GM23248 (cell line): ENCODE data around the gene CNTN4. TPM values are rescaled to one million over a fixed set of nuclear protein-coding genes. Genes with fewer than 3 reads are reported as not detected.

Experiments
- DNase-seq: peaks from one replicate; pipeline ENCODE4 v3.0.0-alpha.2; 2015
- H2AFZ ChIP-seq: fragments of 200-600 bp; sonication (generic); 2 replicates; pipeline ENCODE4 v1.6.1; 2016; ENCODE audit warnings: antibody characterized with exemption
- H3F3A ChIP-seq: fragments of 200-600 bp; sonication (generic); 2 replicates; pipeline ENCODE4 v1.6.1; 2016; ENCODE audit warnings: mild to moderate bottlenecking, antibody characterized with exemption, mixed run types; ENCODE audit not compliant: insufficient read depth
- H3K27ac ChIP-seq: fragments of 200-600 bp; sonication (generic); 2 replicates; pipeline ENCODE4 v1.5.1; 2016; ENCODE audit warnings: mild to moderate bottlenecking
- H3K27me3 ChIP-seq: fragments of 200-600 bp; sonication (generic); replicated peaks from 2 replicates; pipeline ENCODE4 v1.6.1; 2016; ENCODE audit warnings: mild to moderate bottlenecking; ENCODE audit not compliant: insufficient read depth
- H3K36me3 ChIP-seq: fragments of 200-600 bp; sonication (generic); 2 replicates; pipeline ENCODE4 v1.6.1; 2016; ENCODE audit warnings: low read depth, mild to moderate bottlenecking
- H3K4me1 ChIP-seq: fragments of 200-600 bp; sonication (generic); 2 replicates; pipeline ENCODE4 v1.6.1; 2016; ENCODE audit warnings: mild to moderate bottlenecking; ENCODE audit not compliant: insufficient read depth
- H3K4me2 ChIP-seq: fragments of 200-600 bp; sonication (generic); one replicate; pipeline ENCODE4 v1.6.1; 2016; ENCODE audit warnings: mild to moderate bottlenecking; ENCODE audit not compliant: unreplicated experiment
- H3K4me3 ChIP-seq: fragments of 200-600 bp; sonication (generic); 2 replicates; pipeline ENCODE4 v1.5.1; 2016; ENCODE audit warnings: mild to moderate bottlenecking
- H3K79me2 ChIP-seq: fragments of 200-600 bp; sonication (generic); 2 replicates; pipeline ENCODE4 v1.6.1; 2016; ENCODE audit warnings: mild to moderate bottlenecking; ENCODE audit not compliant: insufficient read depth
- H3K9ac ChIP-seq: fragments of 200-600 bp; sonication (generic); 2 replicates; pipeline ENCODE4 v1.6.1; 2016; ENCODE audit warnings: mild to moderate bottlenecking
- H3K9me2 ChIP-seq: fragments of 200-600 bp; sonication (generic); 2 replicates; pipeline ENCODE4 v1.6.1; 2016; ENCODE audit warnings: mixed run types, mild to moderate bottlenecking, moderate library complexity; ENCODE audit not compliant: insufficient read depth
- H3K9me3 ChIP-seq: fragments of 200-600 bp; sonication (generic); one replicate; pipeline ENCODE4 v1.6.1; 2017; ENCODE audit warnings: low read depth
- H4K20me1 ChIP-seq: fragments of 200-600 bp; sonication (generic); 2 replicates; pipeline ENCODE4 v1.6.0; 2016; ENCODE audit not compliant: insufficient read depth
- EZH2 ChIP-seq: fragments of 200-600 bp; sonication (generic); IDR thresholded peaks from 2 replicates; pipeline ENCODE4 v1.6.1; 2018; ENCODE audit warnings: antibody characterized with exemption, mild to moderate bottlenecking; ENCODE audit not compliant: insufficient read depth, poor library complexity, severe bottlenecking
- EZH2phosphoT487 ChIP-seq: fragments of 200-600 bp; sonication (generic); IDR thresholded peaks from 2 replicates; pipeline ENCODE4 v1.6.1; 2018; ENCODE audit warnings: antibody characterized with exemption, moderate library complexity, mild to moderate bottlenecking, low read depth; ENCODE audit not compliant: insufficient read depth
- WGBS, 2 experiments: methylation state at CpG; one replicate each; pipeline ENCODE4 v1.1.6; 2015 to 2017; ENCODE audit warnings: low lambda C conversion rate in 2 of 2, low coverage in 1 of 2; ENCODE audit errors: missing lambda C conversion rate in 2 of 2; 5-methylcytosine and 5-hydroxymethylcytosine counted together
- in situ Hi-C: fragments of 300-500 bp; cut with MboI; formaldehyde crosslinking; loops from 2 replicates; pipeline ENCODE4 v1.15.0; 2020
- polyA plus RNA-seq: library from polyadenylated mRNA; unstranded; fragments of >200 nt; fragmentation: Nextera tagmentation; extraction: Ambion mirVana; gene quantifications from 2 replicates; pipeline ENCODE4 v1.2.1, GENCODE V29; 2016
- total RNA-seq: library from RNA; depleted of rRNA; stranded (reverse); fragments of >200 nt; shearing (Covaris generic); gene quantifications from 2 replicates; pipeline ENCODE4 v1.2.3, GENCODE V29; 2014

The CNTN4 gene
- total and polyA plus RNA-seq, 2 experiments from 2014 or later = not detected

GRCh38 chr3:2568156-2568555 lies 469.5 kb downstream of the CNTN4 start:
- H3F3A ChIP-seq = no peaks in the 10 kb centered on the region
- no peak for DNase-seq
- H3K4me3 ChIP-seq = no peak overlapping the region
- no peaks in the 10 kb centered on the region for H3K9me3 ChIP-seq
- no peaks in the 10 kb centered on the region for H3K36me3 ChIP-seq
- no peaks in the 10 kb centered on the region for H3K4me1 ChIP-seq
- TF ChIP-seq EZH2phosphoT487 = no peak
- no peak for TF ChIP-seq EZH2
- H3K4me2 ChIP-seq = no peak overlapping the region
- no peak overlapping the region for H2AFZ ChIP-seq
- no peak overlapping the region for H3K27ac ChIP-seq
- H3K27me3 ChIP-seq = no peaks in the 10 kb centered on the region
- WGBS, 2 experiments = 0% methylated on average over 2 of the region's 2 CpGs
- H3K9ac ChIP-seq = no peak overlapping the region
- no peaks in the 10 kb centered on the region for H4K20me1 ChIP-seq
- in situ Hi-C loops = no loop called here
- H3K9me2 ChIP-seq = no peaks in the 10 kb centered on the region
- no peaks in the 10 kb centered on the region for H3K79me2 ChIP-seq

GRCh38 chr3:2568929-2569328 lies 470.3 kb downstream of the CNTN4 start:
- WGBS, 2 experiments = 13 to 16% methylated on average over 7 of the region's 7 CpGs
- Histone ChIP-seq H3K9me2 (no peaks in the 10 kb centered on the region), H3K27me3 (no peaks in the 10 kb centered on the region), H3K9me3 (no peaks in the 10 kb centered on the region), H3K36me3 (no peaks in the 10 kb centered on the region), H3K4me1 (no peaks in the 10 kb centered on the region), H3K4me2 (no peak overlapping the region), H3K27ac (no peak overlapping the region), H2AFZ (no peak overlapping the region), H3F3A (no peaks in the 10 kb centered on the region), H4K20me1 (no peaks in the 10 kb centered on the region), H3K4me3 (no peak overlapping the region), H3K9ac (no peak overlapping the region), H3K79me2 (no peaks in the 10 kb centered on the region)
- TF ChIP-seq EZH2 (no peak), EZH2phosphoT487 (no peak)
- no peak for DNase-seq
- in situ Hi-C loops = no loop called here

GRCh38 chr3:2577571-2577970 lies 478.9 kb downstream of the CNTN4 start:
- Histone ChIP-seq H4K20me1 (no peaks in the 10 kb centered on the region), H3K9me3 (no peaks in the 10 kb centered on the region), H3K4me3 (no peak overlapping the region), H3K27ac (no peak overlapping the region), H3K79me2 (no peaks in the 10 kb centered on the region), H3K4me1 (no peaks in the 10 kb centered on the region), H3K27me3 (no peaks in the 10 kb centered on the region), H3K9ac (no peak overlapping the region), H3K36me3 (no peaks in the 10 kb centered on the region), H3F3A (no peaks in the 10 kb centered on the region), H2AFZ (no peak overlapping the region), H3K4me2 (no peak overlapping the region), H3K9me2 (no peaks in the 10 kb centered on the region)
- TF ChIP-seq EZH2 (no peak), EZH2phosphoT487 (no peak)
- in situ Hi-C loops = no loop called here
- 38 to 50% methylated on average over 4 of the region's 4 CpGs for WGBS, 2 experiments
- no peak for DNase-seq

GRCh38 chr3:2578560-2578959 lies 479.9 kb downstream of the CNTN4 start:
- Histone ChIP-seq H3K27ac (no peak overlapping the region), H3K27me3 (no peaks in the 10 kb centered on the region), H2AFZ (no peak overlapping the region), H4K20me1 (no peaks in the 10 kb centered on the region), H3K4me2 (no peak overlapping the region), H3K9me2 (no peaks in the 10 kb centered on the region), H3F3A (no peaks in the 10 kb centered on the region), H3K79me2 (no peaks in the 10 kb centered on the region), H3K9me3 (no peaks in the 10 kb centered on the region), H3K9ac (no peak overlapping the region), H3K36me3 (no peaks in the 10 kb centered on the region), H3K4me1 (no peaks in the 10 kb centered on the region), H3K4me3 (no peak overlapping the region)
- no peak for DNase-seq
- in situ Hi-C loops = no loop called here
- WGBS, 2 experiments = 20 to 21% methylated on average over 3 of the region's 3 CpGs
- no peak for TF ChIP-seq EZH2
- no peak for TF ChIP-seq EZH2phosphoT487

GRCh38 chr3:2579206-2579605 lies 480.5 kb downstream of the CNTN4 start:
- no peaks in the 10 kb centered on the region for H3K36me3 ChIP-seq
- H3K9me3 ChIP-seq = no peaks in the 10 kb centered on the region
- H3K4me3 ChIP-seq = no peak overlapping the region
- H3K4me2 ChIP-seq = no peak overlapping the region
- in situ Hi-C loops = no loop called here
- 8 to 11% methylated on average over 4 of the region's 4 CpGs for WGBS, 2 experiments
- H3K27ac ChIP-seq = no peak overlapping the region
- H2AFZ ChIP-seq = no peak overlapping the region
- no peaks in the 10 kb centered on the region for H3K27me3 ChIP-seq
- no peaks in the 10 kb centered on the region for H3K79me2 ChIP-seq
- H3K9ac ChIP-seq = no peak overlapping the region
- no peak for DNase-seq
- no peaks in the 10 kb centered on the region for H3K9me2 ChIP-seq
- H3F3A ChIP-seq = no peaks in the 10 kb centered on the region
- TF ChIP-seq EZH2 (no peak), EZH2phosphoT487 (no peak)
- H4K20me1 ChIP-seq = no peaks in the 10 kb centered on the region
- no peaks in the 10 kb centered on the region for H3K4me1 ChIP-seq
